Measurements from ENCODE around the gene GRIA3.

GRIA3 gene

GRCh38 chrX:123230798-123231197 is 46.7 kb downstream of the GRIA3 start:
- TF ChIP-seq CTCF (IDR thresholded peaks at IDR 0.05), result no peak
- TF ChIP-seq ZFX (IDR thresholded peaks at IDR 0.05; ENCODE audit: borderline replicate concordance), result no peak
- no peak overlapping the region for H3K27ac ChIP-seq

DNA sequence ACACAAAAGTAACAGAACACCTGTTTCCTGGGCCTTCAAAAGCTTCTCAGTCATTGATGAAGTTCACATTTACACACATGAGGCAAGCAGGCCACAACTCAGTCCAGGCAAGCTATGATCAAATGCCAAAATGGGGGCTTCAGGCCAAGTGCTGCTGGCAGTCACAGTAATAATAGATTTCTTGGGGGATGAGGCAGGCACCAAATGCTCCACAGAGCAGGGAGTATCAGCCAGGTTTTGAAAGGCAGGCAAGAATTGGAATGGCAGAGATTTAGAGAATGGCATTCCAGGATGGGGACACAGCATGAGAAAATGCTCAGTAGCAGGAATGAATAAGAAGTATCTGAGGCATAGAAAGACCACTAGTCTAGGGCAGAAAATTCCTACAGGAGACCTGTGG is 52.8 kb downstream of the GRIA3 start:
- TF ChIP-seq ZFX (IDR thresholded peaks at IDR 0.05; ENCODE audit: borderline replicate concordance) (no peak), CTCF (IDR thresholded peaks at IDR 0.05) (no peak)

DNA sequence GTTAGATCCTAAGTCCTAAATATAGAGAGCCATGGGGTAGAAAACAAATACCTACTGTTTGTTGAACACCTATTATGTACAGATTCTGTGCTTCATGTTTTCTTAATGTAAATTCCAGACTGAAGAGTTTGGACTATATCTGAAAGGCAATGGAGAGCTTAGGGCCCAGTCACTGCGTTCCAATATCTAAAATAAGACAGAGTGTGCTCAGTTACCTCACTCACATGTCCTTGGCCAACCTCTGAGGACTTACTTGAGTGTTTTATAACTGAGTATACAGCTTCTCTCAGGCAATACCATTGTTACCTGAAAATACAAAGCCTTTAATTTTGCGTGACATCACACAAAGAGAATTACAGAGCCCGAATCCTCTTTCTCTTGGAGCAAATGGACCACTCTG is 53.2 kb downstream of the GRIA3 start:
- TF ChIP-seq ZFX (IDR thresholded peaks at IDR 0.05; ENCODE audit: borderline replicate concordance), result no peak
- no peak for TF ChIP-seq CTCF (IDR thresholded peaks at IDR 0.05)
- H3K27ac ChIP-seq, result no peak overlapping the region

More for the DNA sequence above, 52.8 kb downstream of the GRIA3 start:
- no peak overlapping the region for H3K27ac ChIP-seq

DNA sequence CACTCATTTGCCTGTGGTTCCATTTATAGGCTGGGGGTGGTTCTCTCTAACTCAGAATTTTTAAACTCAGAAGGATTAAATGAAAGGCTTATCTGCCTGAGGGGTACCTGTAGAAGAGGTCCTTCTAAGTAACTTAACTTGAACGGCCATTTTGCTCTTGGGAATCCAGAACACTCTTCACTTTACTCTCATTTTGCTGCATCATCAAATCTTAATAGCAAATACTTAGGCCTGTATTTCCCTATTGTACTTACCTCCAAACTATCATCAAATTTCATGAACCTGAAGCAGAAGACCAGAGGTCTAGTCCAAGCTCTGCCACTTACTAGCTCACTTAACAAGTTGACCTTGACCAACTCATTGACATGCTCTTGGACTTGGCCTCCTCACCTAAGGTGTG is 70.4 kb downstream of the GRIA3 start:
- no peak for TF ChIP-seq ZFX (IDR thresholded peaks at IDR 0.05; ENCODE audit: borderline replicate concordance)
- TF ChIP-seq CTCF (IDR thresholded peaks at IDR 0.05), result no peak
- H3K27ac ChIP-seq, result no peak overlapping the region

DNA sequence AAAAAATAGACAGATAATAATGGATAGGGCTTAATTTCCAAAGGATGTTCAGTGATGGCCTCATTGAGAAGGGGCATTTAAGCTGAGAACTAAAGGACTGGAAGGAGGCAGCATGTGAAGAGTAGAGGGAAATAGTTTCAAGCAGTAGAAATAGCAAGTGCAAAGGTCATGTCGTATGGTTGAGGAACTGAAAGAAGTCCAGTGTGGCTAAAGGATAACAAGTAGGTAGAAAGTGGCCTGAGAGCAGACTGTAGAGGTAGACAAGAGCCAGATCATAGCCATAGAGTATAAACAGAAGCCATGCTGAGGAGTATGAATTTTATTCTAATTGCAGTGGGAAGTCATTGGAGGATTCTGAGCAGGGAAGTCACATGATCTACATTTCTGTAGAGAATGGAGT is 72.3 kb downstream of the GRIA3 start:
- no peak overlapping the region for H3K27ac ChIP-seq
- no peak for TF ChIP-seq CTCF (IDR thresholded peaks at IDR 0.05)
- no peak for TF ChIP-seq ZFX (IDR thresholded peaks at IDR 0.05; ENCODE audit: borderline replicate concordance)

DNA sequence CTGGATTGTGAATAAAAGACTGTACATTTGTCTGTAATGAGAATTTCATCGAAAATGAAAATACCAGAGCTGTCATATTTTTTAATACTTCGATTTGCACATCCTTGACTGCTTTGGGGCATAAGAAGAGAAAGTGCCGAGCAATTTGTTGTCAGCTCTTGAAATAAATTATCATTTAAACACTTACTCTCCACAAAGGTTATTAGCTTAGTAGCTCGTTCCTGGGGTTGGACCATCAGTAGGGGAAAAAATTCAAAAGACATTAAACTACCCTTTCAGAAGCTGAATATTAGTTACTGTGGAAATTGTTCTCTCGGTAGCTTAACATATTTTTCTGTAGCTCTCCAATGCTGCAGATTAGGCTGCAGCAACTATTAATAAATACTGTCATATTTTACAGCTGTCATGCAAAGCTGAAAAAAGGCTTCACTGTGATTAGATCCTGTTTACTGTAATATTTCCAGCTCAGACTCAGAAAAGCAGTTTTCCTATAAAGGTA is 76.9 kb downstream of the GRIA3 start:
- H3K27ac ChIP-seq, result no peak overlapping the region
- TF ChIP-seq CTCF (IDR thresholded peaks at IDR 0.05) (no peak), ZFX (IDR thresholded peaks at IDR 0.05; ENCODE audit: borderline replicate concordance) (no peak)

DNA sequence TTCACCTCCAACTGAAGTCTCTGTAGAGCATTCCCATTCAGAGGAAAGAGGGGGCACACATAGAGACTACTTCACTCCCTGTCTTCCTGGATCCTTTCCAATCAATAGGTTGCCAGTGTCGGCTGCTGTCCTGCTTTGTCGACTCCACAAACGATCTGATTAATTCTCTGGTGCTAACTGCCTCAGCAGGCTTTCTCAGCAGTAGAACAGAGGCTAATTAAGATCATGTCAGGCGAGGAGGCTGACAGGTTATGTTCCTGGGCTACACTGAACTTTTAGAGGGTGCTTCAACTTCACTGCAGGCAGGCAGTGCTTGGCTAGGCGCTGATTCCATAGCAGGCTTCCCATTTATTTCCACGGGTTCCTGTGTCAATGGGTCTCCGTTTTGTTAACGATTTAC is 79.2 kb downstream of the GRIA3 start:
- TF ChIP-seq ZFX (IDR thresholded peaks at IDR 0.05; ENCODE audit: borderline replicate concordance) (no peak), CTCF (IDR thresholded peaks at IDR 0.05) (no peak)
- no peak overlapping the region for H3K27ac ChIP-seq
